GM19238 (cell line): ENCODE measurements around the gene SACS.
"Not testable (repeated sequence)": the region's sequence is repeated elsewhere in the genome, so short reads cannot be mapped to it uniquely, and the experiment has no call there.

ENCODE experiments used
- DNase-seq: peaks from one replicate; pipeline ENCODE4 v3.0.0; 2011; ENCODE audit warnings: low spot score; ENCODE audit not compliant: insufficient read length

SACS gene

GRCh38 chr13:23455401-23456185, 22.1 kb upstream of the SACS start:
- no peak for DNase-seq

GRCh38 chr13:23453132-23453531, 19.6 kb upstream of the SACS start:
- DNase-seq = no peak

GRCh38 chr13:23450340-23451046, 17.0 kb upstream of the SACS start:
- DNase-seq = no peak

- no peak for DNase-seq
Observed at GRCh38 chr13:23449398-23450162, 16.1 kb upstream of the SACS start.

GRCh38 chr13:23447927-23448326, 14.4 kb upstream of the SACS start:
- no peak for DNase-seq

GRCh38 chr13:23445794-23446193, 12.3 kb upstream of the SACS start:
- no peak for DNase-seq

GRCh38 chr13:23443878-23444277, 10.4 kb upstream of the SACS start:
- DNase-seq = no peak

GRCh38 chr13:23443110-23443509, 9.6 kb upstream of the SACS start:
- no peak for DNase-seq

GRCh38 chr13:23440821-23441618, 7.5 kb upstream of the SACS start:
- no peak for DNase-seq

- not testable (repeated sequence) for DNase-seq
Observed at GRCh38 chr13:23440324-23440723, 6.8 kb upstream of the SACS start.

- DNase-seq = no peak
Observed at GRCh38 chr13:23437916-23438315, 4.4 kb upstream of the SACS start.

- DNase-seq = no peak
Observed at GRCh38 chr13:23436680-23437079, 3.2 kb upstream of the SACS start.

GRCh38 chr13:23434491-23434890, 989 bp upstream of the SACS start:
- no peak for DNase-seq

GRCh38 chr13:23432626-23433025, 876 bp downstream of the SACS start:
- DNase-seq = no peak

- no peak for DNase-seq
Observed at GRCh38 chr13:23430664-23431063, 2.8 kb downstream of the SACS start.

- DNase-seq = no peak
Observed at GRCh38 chr13:23427881-23428528, 5.5 kb downstream of the SACS start.

GRCh38 chr13:23427342-23427843, 6.1 kb downstream of the SACS start:
- DNase-seq = no peak

- DNase-seq = no peak
Observed at GRCh38 chr13:23421596-23421995, 11.9 kb downstream of the SACS start.

- no peak for DNase-seq
Observed at GRCh38 chr13:23418776-23419683, 14.5 kb downstream of the SACS start.

- DNase-seq = no peak
Observed at GRCh38 chr13:23414682-23415081, 18.8 kb downstream of the SACS start.
